ENCODE data around the gene GNA15. TPM values are rescaled to one million over a fixed set of nuclear protein-coding genes. Genes with fewer than 3 reads are reported as not detected.
"Not testable (repeated sequence)": the region's sequence is repeated elsewhere in the genome, so short reads cannot be mapped to it uniquely, and the experiment has no call there.

GNA15 gene
- total RNA-seq (1 to 10 TPM in 5 of 10 donors, under 1 TPM in 5; 0.42 to 8.9 (median 0.99) TPM), polyA plus RNA-seq (1 to 10 TPM; 1.0 to 1.4 TPM)
- long read RNA-seq, donor 1, partial matches to known transcripts, result 0 of 1 reads
- long read RNA-seq, donor 1, other reads (novel, unspliced or antisense), result 1 of 1 reads
- long read RNA-seq, donor 2, result 0 reads
- long read RNA-seq, donor 3, partial matches to known transcripts, result 1 of 1 reads
- long read RNA-seq, donor 3, other reads (novel, unspliced or antisense), result 0 of 1 reads

- peaks cover 0 to 51% (median 8%) of the 10 kb centered on the region in 9 donors for H3K4me1 ChIP-seq
- WGBS, 2 donors, result 72 to 74% methylated on average over 40 of the region's 40 CpGs
- ATAC-seq, result peak in 5 of 8 donors; percentile 15 to 49 (median 43)
Observed at GRCh38 chr19:3135961-3136683, at the start of gene GNA15. Gene GNA15 (plus strand): TSS chr19:3136033. CDS start chr19:3136451, 418 bp downstream.

GRCh38 chr19:3087769-3088168 is 48.1 kb upstream of the GNA15 start:
- no peaks in the 10 kb centered on the region for H3K27me3 ChIP-seq
- DNase-seq (no peak), ATAC-seq (no peak)
- WGBS, 2 donors, result 89 to 93% methylated on average over 9 to 10 of the region's 10 CpGs
- H3K4me1 ChIP-seq, result no peaks in the 10 kb centered on the region
- no peaks in the 10 kb centered on the region for H3K9me3 ChIP-seq
- no peak overlapping the region for H3K4me3 ChIP-seq
- no peak overlapping the region for H3K27ac ChIP-seq
- no peak for TF ChIP-seq CTCF (IDR thresholded peaks at IDR 0.05)
- intact Hi-C loops (cut with DNase I), result no loop called here
- no peaks in the 10 kb centered on the region for H3K36me3 ChIP-seq

More at GRCh38 chr19:3135961-3136683, at the start of gene GNA15:
- peak within 1 kb of the TSS in 8 of 10 donors; percentile 44 to 97 (median 54) for H3K27ac ChIP-seq
- H3K27me3 ChIP-seq, result no peaks in the 10 kb centered on the region
- peak within 1 kb of the TSS in 8 of 10 donors; percentile 12 to 65 (median 36) for H3K4me3 ChIP-seq
- intact Hi-C loops (cut with DNase I), result no loop called here
- no peak for TF ChIP-seq CTCF (IDR thresholded peaks at IDR 0.05)
- no peaks in the 10 kb centered on the region for H3K36me3 ChIP-seq
- DNase-seq, result peak in 1 of 2 donors; percentile 25
- H3K9me3 ChIP-seq, result peaks cover 0 to 13% (median 7%) of the 10 kb centered on the region in 11 donors

GRCh38 chr19:3089299-3089855 is 46.5 kb upstream of the GNA15 start:
- H3K36me3 ChIP-seq; H3K4me1 ChIP-seq; DNase-seq; H3K27me3 ChIP-seq; ATAC-seq; intact Hi-C loops (cut with DNase I); H3K9me3 ChIP-seq; H3K4me3 ChIP-seq; H3K27ac ChIP-seq: not testable (repeated sequence)
- WGBS, 2 donors, result 77 to 78% methylated on average over 7 of the region's 7 CpGs

GRCh38 chr19:3094601-3095440 is 41.0 kb upstream of the GNA15 start:
- intact Hi-C loops (cut with DNase I), result loop anchor here in 5 of 10 donors (1.0 to 5.0 kb wide), 4 partner anchors 32 to 123 kb away; partner anchors contain the start of gene TLE5 (in 3 of the 5)
- H3K4me1 ChIP-seq, result peaks cover 29 to 51% (median 47%) of the 10 kb centered on the region in 9 donors
- peak overlapping the region; percentile 5 to 95 (median 90) for H3K27ac ChIP-seq
- H3K9me3 ChIP-seq, result no peaks in the 10 kb centered on the region
- H3K36me3 ChIP-seq, result no peaks in the 10 kb centered on the region
- H3K27me3 ChIP-seq, result peaks cover 0 to 32% (median 0%) of the 10 kb centered on the region in 7 donors
- ATAC-seq (no peak), DNase-seq (no peak)
- peak overlapping the region; percentile 86 to 100 (median 98) for H3K4me3 ChIP-seq
- no peak for TF ChIP-seq CTCF (IDR thresholded peaks at IDR 0.05)
- 1% methylated on average over 48 to 57 of the region's 57 CpGs for WGBS, 2 donors

Measured in heart right ventricle (tissue), 16 donors.